Neuronal stem cell (in vitro differentiated cells): Measurements from ENCODE around the gene DMRT3. TPM values are rescaled to one million over a fixed set of nuclear protein-coding genes. Genes with fewer than 3 reads are reported as not detected.

ENCODE experiments used
- DNase-seq: peaks from one replicate; pipeline ENCODE4 v3.0.0-alpha.2; 2013; ENCODE audit warnings: low spot score
- H2AFZ ChIP-seq: one replicate; pipeline ENCODE4 v1.6.1; 2013; ENCODE audit warnings: mild to moderate bottlenecking, low read length, inconsistent platforms
- H2AK5ac ChIP-seq: 2 replicates; pipeline ENCODE4 v1.6.1; 2013; ENCODE audit warnings: low read depth, mild to moderate bottlenecking, inconsistent platforms, low read length, moderate library complexity, mixed read lengths
- H2BK120ac ChIP-seq: 2 replicates; pipeline ENCODE4 v1.6.1; 2013; ENCODE audit warnings: low read depth, mild to moderate bottlenecking, inconsistent platforms, low read length, moderate library complexity, mixed read lengths
- H2BK12ac ChIP-seq: one replicate; pipeline ENCODE4 v1.6.1; 2013; ENCODE audit warnings: low read length, inconsistent platforms
- H2BK15ac ChIP-seq: 2 replicates; pipeline ENCODE4 v1.6.1; 2013; ENCODE audit warnings: mild to moderate bottlenecking, low read length, inconsistent platforms, mixed read lengths
- H2BK5ac ChIP-seq: one replicate; pipeline ENCODE4 v1.6.1; 2013; ENCODE audit warnings: inconsistent platforms, mild to moderate bottlenecking, low read length, moderate library complexity
- H3K14ac ChIP-seq: one replicate; pipeline ENCODE4 v1.6.1; 2013; ENCODE audit warnings: low read length, inconsistent platforms
- H3K18ac ChIP-seq: 2 replicates; pipeline ENCODE4 v1.6.1; 2013; ENCODE audit warnings: low read length, inconsistent platforms
- H3K23ac ChIP-seq: 2 replicates; pipeline ENCODE4 v1.6.1; 2013; ENCODE audit warnings: low read depth, mild to moderate bottlenecking, mixed read lengths, low read length, inconsistent platforms; ENCODE audit not compliant: poor library complexity
- H3K27ac ChIP-seq: replicated peaks from 3 replicates; pipeline ENCODE4 v1.5.1; 2013; ENCODE audit warnings: low read length, inconsistent platforms
- H3K27me3 ChIP-seq, 3 experiments: 2 replicates each; pipeline ENCODE4 v1.6.1; 2013; ENCODE audit warnings: low read length in 3 of 3, mild to moderate bottlenecking in 2 of 3, inconsistent platforms in 1 of 3, low read depth in 1 of 3, mixed read lengths in 1 of 3, moderate library complexity in 1 of 3; ENCODE audit not compliant: control insufficient read depth in 3 of 3, insufficient read depth in 3 of 3
- H3K36me3 ChIP-seq, 2 donors: replicated peaks in 1 of 2; 2 replicates each; pipeline ENCODE4 v1.6.1; 2013; ENCODE audit warnings: low read length in 2 of 2; ENCODE audit not compliant: control insufficient read depth in 2 of 2, insufficient read depth in 2 of 2
- H3K4ac ChIP-seq: 2 replicates; pipeline ENCODE4 v1.6.1; 2013; ENCODE audit warnings: inconsistent platforms, mild to moderate bottlenecking, low read length, moderate library complexity
- H3K4me1 ChIP-seq, 2 donors: 1 replicate in 1 of 2; 2 replicates in 1 of 2; pipeline ENCODE4 v1.6.1; 2013; ENCODE audit warnings: low read length in 2 of 2, low read depth in 1 of 2; ENCODE audit not compliant: control insufficient read depth in 2 of 2, insufficient read depth in 1 of 2
- H3K4me2 ChIP-seq: one replicate; pipeline ENCODE4 v1.6.1; 2013; ENCODE audit warnings: mild to moderate bottlenecking, low read length, inconsistent platforms; ENCODE audit not compliant: insufficient read depth, poor library complexity, severe bottlenecking
- H3K4me3 ChIP-seq, 2 donors: 2 replicates each; pipeline ENCODE4 v1.5.1; 2013; ENCODE audit warnings: low read length in 2 of 2, mild to moderate bottlenecking in 2 of 2, inconsistent platforms in 1 of 2, moderate library complexity in 1 of 2
- H3K79me1 ChIP-seq: one replicate; pipeline ENCODE4 v1.6.1; 2013; ENCODE audit warnings: low read depth, mild to moderate bottlenecking, inconsistent platforms, low read length, moderate library complexity
- H3K9ac ChIP-seq: one replicate; pipeline ENCODE4 v1.6.1; 2013; ENCODE audit warnings: mild to moderate bottlenecking, low read depth, low read length, inconsistent platforms; ENCODE audit not compliant: poor library complexity
- H3K9me3 ChIP-seq, 2 donors: replicated peaks in 1 of 2; 2 replicates each; pipeline versions ENCODE3 to v1.6.1; 2013; ENCODE audit warnings: low read length in 2 of 2, mild to moderate bottlenecking in 2 of 2, inconsistent platforms in 1 of 2, low read depth in 1 of 2, mixed read lengths in 1 of 2, moderate library complexity in 1 of 2; ENCODE audit not compliant: control insufficient read depth in 2 of 2, insufficient read depth in 1 of 2
- H4K8ac ChIP-seq: one replicate; pipeline ENCODE4 v1.6.1; 2013; ENCODE audit warnings: low read depth, mild to moderate bottlenecking, inconsistent platforms, low read length, moderate library complexity
- H4K91ac ChIP-seq: one replicate; pipeline ENCODE4 v1.6.1; 2013; ENCODE audit warnings: low read length, low read depth, mild to moderate bottlenecking, inconsistent platforms; ENCODE audit not compliant: poor library complexity
- WGBS, 2 donors: extraction: QIAGEN DNeasy Blood & Tissue Kit; methylation state at CpG; one replicate each; pipeline ENCODE4 v1.1.7; 2013; ENCODE audit warnings: missing lambda C conversion rate in 2 of 2, mixed read lengths in 1 of 2; ENCODE audit not compliant: insufficient read length in 2 of 2, insufficient replicate concordance in 1 of 2; ENCODE audit errors: extremely low coverage in 2 of 2; 5-methylcytosine and 5-hydroxymethylcytosine counted together
- polyA plus RNA-seq, 2 experiments: library from polyadenylated mRNA; stranded (reverse); fragments of 200-250 nt; gene quantifications; one replicate each; pipeline ENCODE4 v1.2.3, GENCODE V29; 2013

DMRT3 gene, protein sequence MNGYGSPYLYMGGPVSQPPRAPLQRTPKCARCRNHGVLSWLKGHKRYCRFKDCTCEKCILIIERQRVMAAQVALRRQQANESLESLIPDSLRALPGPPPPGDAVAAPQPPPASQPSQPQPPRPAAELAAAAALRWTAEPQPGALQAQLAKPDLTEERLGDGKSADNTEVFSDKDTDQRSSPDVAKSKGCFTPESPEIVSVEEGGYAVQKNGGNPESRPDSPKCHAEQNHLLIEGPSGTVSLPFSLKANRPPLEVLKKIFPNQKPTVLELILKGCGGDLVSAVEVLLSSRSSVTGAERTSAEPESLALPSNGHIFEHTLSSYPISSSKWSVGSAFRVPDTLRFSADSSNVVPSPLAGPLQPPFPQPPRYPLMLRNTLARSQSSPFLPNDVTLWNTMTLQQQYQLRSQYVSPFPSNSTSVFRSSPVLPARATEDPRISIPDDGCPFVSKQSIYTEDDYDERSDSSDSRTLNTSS
- 0.91 TPM for polyA plus RNA-seq (2013, experiment 1 of 2)
- polyA plus RNA-seq (2013, experiment 2 of 2), result 0.75 TPM

DNA sequence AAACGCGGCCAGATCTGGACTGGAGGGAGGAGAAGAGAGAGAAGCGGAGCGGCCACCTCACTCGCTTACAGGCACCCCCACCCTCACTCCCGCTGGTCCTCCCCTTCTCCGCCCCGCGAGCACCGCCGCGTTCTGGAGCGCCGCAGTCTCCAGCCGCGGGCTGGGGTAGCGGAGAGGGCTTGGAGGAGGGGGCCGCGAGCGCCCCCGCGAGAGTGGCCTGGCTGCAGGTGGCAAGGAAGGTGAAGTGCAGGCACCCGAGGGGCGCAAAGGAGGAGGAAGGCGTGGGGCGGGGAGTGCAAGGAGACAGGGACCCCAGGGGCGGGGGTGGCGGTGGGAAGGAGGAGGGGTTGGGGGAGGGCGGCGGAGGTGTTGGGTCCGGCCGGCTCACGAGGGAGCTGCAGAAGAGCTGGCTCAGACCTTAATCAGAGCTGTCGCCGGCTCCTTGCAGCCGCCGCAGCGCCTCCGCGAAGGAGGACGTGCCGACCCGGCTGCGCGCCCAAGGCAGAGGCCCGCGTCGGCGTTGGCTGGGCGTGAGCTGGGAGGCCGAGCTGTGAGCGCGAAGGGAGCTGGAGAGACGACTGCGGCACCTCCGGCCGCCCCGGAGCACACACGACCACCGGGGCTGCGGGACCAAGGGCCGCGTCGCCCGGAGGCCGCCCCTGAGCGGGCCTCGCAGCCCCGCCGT, at the start of gene DMRT3:
Gene DMRT3 (plus strand): TSS at position 398 of the 685 bp plus-strand sequence. CDS start 347 bp downstream, outside the sequence.
- Histone ChIP-seq H3K4me3 (peak within 1 kb of the TSS in 1 of 2 donors; percentile 75), H3K4me1 (peaks cover 0 to 31% of the 10 kb centered on the region in 2 donors), H3K36me3 (no peaks in the 10 kb centered on the region), H3K9me3 (peaks cover 0 to 13% of the 10 kb centered on the region in 2 donors), H3K4me2 (peak within 1 kb of the TSS; percentile 98), H2BK120ac (peak within 1 kb of the TSS; percentile 95), H2BK15ac (peak within 1 kb of the TSS; percentile 79), H4K91ac (no peak within 1 kb of the TSS), H3K9ac (peak within 1 kb of the TSS; percentile 88), H4K8ac (no peak within 1 kb of the TSS), H3K14ac (no peak within 1 kb of the TSS), H2BK5ac (peak within 1 kb of the TSS; percentile 3), H2AK5ac (peak within 1 kb of the TSS; percentile 31), H2AFZ (peak within 1 kb of the TSS; percentile 68), H3K27ac (no peak within 1 kb of the TSS), H2BK12ac (no peak within 1 kb of the TSS), H3K23ac (peak within 1 kb of the TSS; percentile 6), H3K4ac (no peak within 1 kb of the TSS), H3K79me1 (no peaks in the 10 kb centered on the region), H3K27me3 (peaks cover 14 to 98% (median 79%) of the 10 kb centered on the region in 3 experiments), H3K18ac (peak within 1 kb of the TSS; percentile 98)
- DNase-seq, result peak; percentile 59
- WGBS, 2 donors, result no CpG with 5 or more reads among the region's 70 CpGs

- Histone ChIP-seq H4K91ac (no peak overlapping the region), H3K4me2 (no peak overlapping the region), H3K27ac (no peak overlapping the region), H3K14ac (no peak overlapping the region), H3K18ac (no peak overlapping the region), H3K9ac (no peak overlapping the region), H3K4ac (no peak overlapping the region), H3K79me1 (no peaks in the 10 kb centered on the region), H4K8ac (no peak overlapping the region), H3K23ac (no peak overlapping the region), H3K4me3 (no peak overlapping the region), H2BK5ac (no peak overlapping the region), H3K27me3 (no peaks in the 10 kb centered on the region), H3K36me3 (no peaks in the 10 kb centered on the region), H2BK15ac (no peak overlapping the region), H2AFZ (no peak overlapping the region), H2AK5ac (no peak overlapping the region), H2BK12ac (no peak overlapping the region), H2BK120ac (no peak overlapping the region), H3K9me3 (no peaks in the 10 kb centered on the region), H3K4me1 (no peaks in the 10 kb centered on the region)
- no CpG with 5 or more reads among the region's 8 CpGs for WGBS, 2 donors
- no peak for DNase-seq
Measured at GRCh38 chr9:926976-927375, 49.5 kb upstream of the DMRT3 start.

- no peak overlapping the region for H3K23ac ChIP-seq
- no peak overlapping the region for H3K4ac ChIP-seq
- no peak overlapping the region for H3K14ac ChIP-seq
- no peak overlapping the region for H2BK120ac ChIP-seq
- no peak overlapping the region for H2AK5ac ChIP-seq
- DNase-seq, result no peak
- H2BK5ac ChIP-seq, result no peak overlapping the region
- no peak overlapping the region for H3K9ac ChIP-seq
- H4K8ac ChIP-seq, result no peak overlapping the region
- no peaks in the 10 kb centered on the region for H3K27me3 ChIP-seq
- H3K18ac ChIP-seq, result no peak overlapping the region
- WGBS, 2 donors, result no CpG with 5 or more reads among the region's 6 CpGs
- H3K36me3 ChIP-seq, result no peaks in the 10 kb centered on the region
- no peak overlapping the region for H2BK12ac ChIP-seq
- no peak overlapping the region for H3K4me3 ChIP-seq
- H3K4me1 ChIP-seq, result no peaks in the 10 kb centered on the region
- H3K79me1 ChIP-seq, result no peaks in the 10 kb centered on the region
- H4K91ac ChIP-seq, result no peak overlapping the region
- H3K4me2 ChIP-seq, result no peak overlapping the region
- H2BK15ac ChIP-seq, result no peak overlapping the region
- no peak overlapping the region for H3K27ac ChIP-seq
- no peaks in the 10 kb centered on the region for H3K9me3 ChIP-seq
- H2AFZ ChIP-seq, result no peak overlapping the region
Measured at GRCh38 chr9:928363-929042, 48.0 kb upstream of the DMRT3 start.
